ENCODE data around the gene TRIM72.

TRIM72 gene

DNA sequence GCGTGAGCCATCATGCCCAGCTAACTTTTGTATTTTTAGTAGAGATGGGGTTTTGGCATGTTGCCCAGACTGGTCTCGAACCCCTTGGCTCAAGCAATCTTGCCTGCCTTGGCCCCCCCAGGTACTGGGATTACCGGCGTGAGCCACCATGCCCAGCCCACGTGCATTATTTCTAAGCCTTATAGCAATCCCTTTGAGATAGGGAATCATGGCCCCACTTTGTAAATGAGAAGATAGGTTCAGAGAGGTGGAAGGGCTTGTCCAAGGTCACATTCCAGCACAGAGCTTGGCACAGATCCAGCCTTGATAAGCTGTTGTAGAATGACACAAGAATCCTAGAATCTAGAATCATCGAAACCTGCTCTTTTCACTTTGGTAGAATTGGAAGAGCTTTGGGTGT lies 7.1 kb upstream of the TRIM72 start:
- H3K4me3 ChIP-seq (ENCODE audit: low read depth, low read length) = no peak overlapping the region
- DNase-seq (ENCODE audit: low read depth) = no peak
- TF ChIP-seq, protein P1, sequence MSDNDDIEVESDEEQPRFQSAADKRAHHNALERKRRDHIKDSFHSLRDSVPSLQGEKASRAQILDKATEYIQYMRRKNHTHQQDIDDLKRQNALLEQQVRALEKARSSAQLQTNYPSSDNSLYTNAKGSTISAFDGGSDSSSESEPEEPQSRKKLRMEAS (IDR thresholded peaks at IDR 0.05; ENCODE audit: low read depth, low read length) = no peak
- TF ChIP-seq, protein P2, sequence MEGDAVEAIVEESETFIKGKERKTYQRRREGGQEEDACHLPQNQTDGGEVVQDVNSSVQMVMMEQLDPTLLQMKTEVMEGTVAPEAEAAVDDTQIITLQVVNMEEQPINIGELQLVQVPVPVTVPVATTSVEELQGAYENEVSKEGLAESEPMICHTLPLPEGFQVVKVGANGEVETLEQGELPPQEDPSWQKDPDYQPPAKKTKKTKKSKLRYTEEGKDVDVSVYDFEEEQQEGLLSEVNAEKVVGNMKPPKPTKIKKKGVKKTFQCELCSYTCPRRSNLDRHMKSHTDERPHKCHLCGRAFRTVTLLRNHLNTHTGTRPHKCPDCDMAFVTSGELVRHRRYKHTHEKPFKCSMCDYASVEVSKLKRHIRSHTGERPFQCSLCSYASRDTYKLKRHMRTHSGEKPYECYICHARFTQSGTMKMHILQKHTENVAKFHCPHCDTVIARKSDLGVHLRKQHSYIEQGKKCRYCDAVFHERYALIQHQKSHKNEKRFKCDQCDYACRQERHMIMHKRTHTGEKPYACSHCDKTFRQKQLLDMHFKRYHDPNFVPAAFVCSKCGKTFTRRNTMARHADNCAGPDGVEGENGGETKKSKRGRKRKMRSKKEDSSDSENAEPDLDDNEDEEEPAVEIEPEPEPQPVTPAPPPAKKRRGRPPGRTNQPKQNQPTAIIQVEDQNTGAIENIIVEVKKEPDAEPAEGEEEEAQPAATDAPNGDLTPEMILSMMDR (IDR thresholded peaks at IDR 0.05; ENCODE audit: low read depth, low read length) = no peak
- no peak for TF ChIP-seq POLR2A (IDR thresholded peaks at IDR 0.05; ENCODE audit: extremely low read depth, insufficient read length)
- no peak for TF ChIP-seq MYC (IDR thresholded peaks at IDR 0.05; ENCODE audit: low read depth, low read length)

DNA sequence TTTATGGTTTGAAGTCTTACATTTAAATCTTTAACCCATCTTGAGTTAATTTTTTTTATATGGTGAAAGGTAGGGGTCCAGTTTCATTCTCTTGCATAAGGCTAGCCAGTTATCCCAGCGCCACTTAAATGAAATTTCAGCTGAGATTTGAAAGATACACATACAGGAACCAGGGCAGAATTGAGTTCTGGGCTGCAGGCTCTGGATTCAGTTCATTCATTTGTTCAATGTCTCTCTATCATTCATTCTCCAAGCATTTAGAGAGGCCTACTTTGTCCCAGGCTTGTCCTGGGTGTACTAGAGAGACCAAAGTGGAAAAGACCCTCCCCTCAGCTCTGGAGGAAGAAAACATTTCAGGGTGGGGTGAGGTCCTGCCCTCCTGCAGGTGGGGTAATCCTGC lies 577 bp upstream of the TRIM72 start:
- no peak for DNase-seq (ENCODE audit: low read depth)
- H3K4me3 ChIP-seq (ENCODE audit: low read depth, low read length) = no peak overlapping the region
- no peak for TF ChIP-seq MYC (IDR thresholded peaks at IDR 0.05; ENCODE audit: low read depth, low read length)
- TF ChIP-seq, protein P2 (IDR thresholded peaks at IDR 0.05; ENCODE audit: low read depth, low read length) = no peak
- TF ChIP-seq, protein P1 (IDR thresholded peaks at IDR 0.05; ENCODE audit: low read depth, low read length) = no peak
- TF ChIP-seq POLR2A (IDR thresholded peaks at IDR 0.05; ENCODE audit: extremely low read depth, insufficient read length) = no peak

DNA sequence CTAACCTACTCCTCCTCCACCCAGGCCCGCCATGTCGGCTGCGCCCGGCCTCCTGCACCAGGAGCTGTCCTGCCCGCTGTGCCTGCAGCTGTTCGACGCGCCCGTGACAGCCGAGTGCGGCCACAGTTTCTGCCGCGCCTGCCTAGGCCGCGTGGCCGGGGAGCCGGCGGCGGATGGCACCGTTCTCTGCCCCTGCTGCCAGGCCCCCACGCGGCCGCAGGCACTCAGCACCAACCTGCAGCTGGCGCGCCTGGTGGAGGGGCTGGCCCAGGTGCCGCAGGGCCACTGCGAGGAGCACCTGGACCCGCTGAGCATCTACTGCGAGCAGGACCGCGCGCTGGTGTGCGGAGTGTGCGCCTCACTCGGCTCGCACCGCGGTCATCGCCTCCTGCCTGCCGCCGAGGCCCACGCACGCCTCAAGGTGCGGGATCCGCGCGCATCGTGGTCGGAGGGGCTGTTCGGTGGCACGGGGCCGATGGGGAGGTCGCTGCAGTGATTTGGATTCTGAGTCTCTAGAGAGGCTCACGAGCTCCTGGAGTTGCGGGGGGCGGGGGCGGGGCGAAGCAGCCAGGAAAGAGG lies 878 bp downstream of the TRIM72 start:
- TF ChIP-seq, protein P1 (IDR thresholded peaks at IDR 0.05; ENCODE audit: low read depth, low read length) = no peak
- no peak for TF ChIP-seq POLR2A (IDR thresholded peaks at IDR 0.05; ENCODE audit: extremely low read depth, insufficient read length)
- DNase-seq (ENCODE audit: low read depth) = no peak
- H3K4me3 ChIP-seq (ENCODE audit: low read depth, low read length) = no peak overlapping the region

DNA sequence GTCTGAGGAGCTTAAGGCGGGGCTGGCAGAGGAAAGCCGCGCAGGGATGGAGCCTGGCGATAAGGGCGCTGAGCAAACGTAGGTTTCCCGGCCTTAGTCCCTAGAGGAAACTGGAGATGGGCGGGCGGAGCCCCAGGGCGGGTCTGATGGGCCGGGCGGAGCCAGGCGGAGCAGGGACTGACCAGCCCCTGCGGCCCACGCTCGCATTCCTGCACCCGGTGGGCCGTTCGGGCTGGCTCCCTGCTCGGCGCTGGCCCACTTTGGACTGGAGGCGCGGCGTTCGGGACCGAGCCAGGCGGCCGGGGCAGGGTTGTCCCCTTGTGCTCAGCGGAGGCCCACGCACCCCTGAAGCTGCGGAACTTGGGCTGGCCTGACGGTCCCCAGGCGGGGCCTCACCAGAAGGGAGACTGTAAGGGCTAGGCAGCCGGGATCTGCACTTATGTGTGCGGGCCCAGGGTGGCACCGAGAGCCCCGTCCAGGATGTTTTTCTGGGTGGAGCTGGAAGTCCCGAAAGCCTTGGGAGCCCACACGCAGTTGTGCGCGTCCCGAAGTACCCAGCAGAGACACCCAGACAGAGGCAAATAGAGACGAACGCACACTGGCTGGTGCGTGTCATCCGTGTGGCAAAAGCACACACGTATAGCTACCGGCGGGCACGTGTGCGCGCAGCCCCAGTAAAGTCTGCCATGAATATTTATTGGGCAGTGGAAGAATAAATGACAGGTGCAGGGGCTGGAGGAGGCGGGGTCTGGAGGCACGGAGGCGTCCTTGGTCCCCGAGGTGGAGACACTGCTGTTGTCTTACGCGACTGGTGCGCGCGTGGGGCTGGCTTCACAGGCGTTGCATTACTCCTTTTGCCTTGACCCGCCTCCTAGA lies 1.6 kb downstream of the TRIM72 start:
- H3K4me3 ChIP-seq (ENCODE audit: low read depth, low read length) = peak overlapping the region; percentile 43
- peak; percentile 76 for DNase-seq (ENCODE audit: low read depth)
- TF ChIP-seq POLR2A (IDR thresholded peaks at IDR 0.05; ENCODE audit: extremely low read depth, insufficient read length) (no peak), MYC (IDR thresholded peaks at IDR 0.05; ENCODE audit: low read depth, low read length) (no peak)
- TF ChIP-seq, protein P2 (IDR thresholded peaks at IDR 0.05; ENCODE audit: low read depth, low read length) = no peak
- TF ChIP-seq, protein P1 (IDR thresholded peaks at IDR 0.05; ENCODE audit: low read depth, low read length) = no peak

DNA sequence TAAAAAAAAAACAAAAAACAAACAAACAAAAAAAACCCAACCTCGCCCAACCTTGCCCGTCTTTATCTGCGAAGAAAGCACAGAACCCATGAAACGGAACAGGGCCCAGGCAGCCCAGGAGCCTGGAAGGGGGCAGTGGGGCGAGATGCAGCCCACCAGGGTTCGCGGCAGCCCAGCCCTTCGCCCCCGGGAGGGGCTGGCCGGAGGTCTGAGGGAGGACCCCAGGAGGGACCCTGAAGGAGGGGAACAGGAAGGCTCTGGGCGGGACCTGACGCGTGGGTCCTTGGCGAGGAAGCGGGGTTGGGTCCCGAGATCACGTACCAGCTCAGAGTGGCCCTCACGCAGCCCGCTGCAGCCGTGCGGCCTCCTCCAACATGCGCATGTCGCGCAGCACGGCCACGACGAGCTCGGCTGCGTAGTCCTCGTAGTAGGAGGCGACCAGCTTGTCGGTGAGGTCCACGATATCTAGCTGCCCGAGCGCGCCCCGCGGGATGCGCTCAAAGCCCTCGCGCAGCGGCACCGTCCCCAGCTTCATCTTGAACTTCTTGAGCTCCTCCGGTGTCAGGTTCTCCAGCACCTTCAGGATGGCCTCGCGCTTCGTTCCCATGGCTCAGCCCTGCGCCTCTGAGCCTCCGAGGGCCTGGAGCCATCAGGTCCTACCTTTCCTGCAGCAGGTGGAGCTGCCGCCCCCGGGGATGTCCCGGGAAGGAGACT lies 2.7 kb downstream of the TRIM72 start, which contains the start of gene PYDC1:
Gene PYDC1, minus strand, starts transcription at position 714 of the 714 bp plus-strand sequence. Its CDS starts 107 bp downstream, at position 607.
- DNase-seq (ENCODE audit: low read depth) = no peak
- TF ChIP-seq, protein P1 (IDR thresholded peaks at IDR 0.05; ENCODE audit: low read depth, low read length) = no peak
- H3K4me3 ChIP-seq (ENCODE audit: low read depth, low read length) = no peak within 1 kb of the TSS

DNA sequence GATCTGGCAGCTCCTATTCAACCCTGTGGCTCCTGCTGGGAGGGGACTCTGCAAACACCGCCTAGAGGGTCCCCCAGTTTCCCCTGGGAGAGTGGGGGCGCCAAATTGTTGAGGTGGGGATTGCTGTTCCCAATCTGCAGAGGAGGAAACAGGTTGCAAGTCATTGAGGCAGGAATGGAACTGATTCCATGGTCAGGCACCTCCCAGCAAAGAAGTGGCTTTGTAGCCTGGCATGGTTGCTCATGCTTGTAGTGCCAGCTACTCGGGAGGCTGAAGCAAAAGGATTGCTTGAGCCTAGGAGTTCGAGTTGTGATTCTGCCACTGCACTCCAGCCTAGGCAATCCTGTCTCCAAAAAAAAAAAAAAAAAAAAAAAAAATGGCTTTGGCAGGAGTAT lies 3.2 kb downstream of the TRIM72 start:
- H3K4me3 ChIP-seq (ENCODE audit: low read depth, low read length) = no peak overlapping the region
- DNase-seq (ENCODE audit: low read depth) = no peak
- TF ChIP-seq, protein P2 (IDR thresholded peaks at IDR 0.05; ENCODE audit: low read depth, low read length) = no peak
- TF ChIP-seq, protein P1 (IDR thresholded peaks at IDR 0.05; ENCODE audit: low read depth, low read length) = no peak
- no peak for TF ChIP-seq POLR2A (IDR thresholded peaks at IDR 0.05; ENCODE audit: extremely low read depth, insufficient read length)
- TF ChIP-seq MYC (IDR thresholded peaks at IDR 0.05; ENCODE audit: low read depth, low read length) = no peak

Measured in NB4 (cell line).